ENCODE results near the gene PDE11A. TPM values are rescaled to one million over a fixed set of nuclear protein-coding genes. Genes with fewer than 3 reads are reported as not detected.
A peak's percentile ranks its signal among the peaks of the same experiment; 100 is the strongest.
"Not testable (repeated sequence)": the region's sequence is repeated elsewhere in the genome, so short reads cannot be mapped to it uniquely, and the experiment has no call there.

The PDE11A gene
- total and polyA plus RNA-seq, 2 experiments from 2014 or later, result 0.34 to 0.86 TPM

GRCh38 chr2:177796654-177797415, 275.7 kb downstream of the PDE11A start:
- Histone ChIP-seq H3F3A (ENCODE audit: insufficient read depth) (no peaks in the 10 kb centered on the region), H3K27ac (no peak overlapping the region), H3K9ac (no peak overlapping the region), H3K4me2 (ENCODE audit: unreplicated experiment) (no peak overlapping the region), H3K36me3 (ENCODE audit: low read depth) (no peaks in the 10 kb centered on the region), H3K9me3 (ENCODE audit: low read depth) (no peaks in the 10 kb centered on the region), H3K9me2 (ENCODE audit: insufficient read depth) (no peaks in the 10 kb centered on the region), H3K4me1 (ENCODE audit: insufficient read depth) (no peaks in the 10 kb centered on the region), H3K79me2 (ENCODE audit: insufficient read depth) (no peaks in the 10 kb centered on the region), H3K27me3 (replicated peaks; ENCODE audit: insufficient read depth) (peaks cover 23% of the 10 kb centered on the region; the same call in 1 of the 2 replicates), H2AFZ (no peak overlapping the region), H4K20me1 (ENCODE audit: insufficient read depth) (no peaks in the 10 kb centered on the region), H3K4me3 (no peak overlapping the region)
- 40% methylated on average over 4 of the region's 4 CpGs for WGBS, 2 experiments (ENCODE audit: low coverage in 1 of 2, low lambda C conversion rate in 2 of 2, missing lambda C conversion rate in 2 of 2)
- DNase-seq, result no peak
- TF ChIP-seq EZH2 (IDR thresholded peaks at IDR 0.05; ENCODE audit: insufficient read depth, poor library complexity, severe bottlenecking), result no peak
- no peak for TF ChIP-seq EZH2phosphoT487 (IDR thresholded peaks at IDR 0.05; ENCODE audit: insufficient read depth, low read depth)
- in situ Hi-C loops (cut with MboI), result no loop called here

GRCh38 chr2:177796011-177796410, 276.6 kb downstream of the PDE11A start:
- Histone ChIP-seq H3K27me3 (replicated peaks; ENCODE audit: insufficient read depth) (peaks cover 25% of the 10 kb centered on the region; the same call in 1 of the 2 replicates), H3K4me3 (no peak overlapping the region), H3K36me3 (ENCODE audit: low read depth) (no peaks in the 10 kb centered on the region), H3K4me2 (ENCODE audit: unreplicated experiment) (no peak overlapping the region), H3K79me2 (ENCODE audit: insufficient read depth) (no peaks in the 10 kb centered on the region), H2AFZ (no peak overlapping the region), H3K9me3 (ENCODE audit: low read depth) (no peaks in the 10 kb centered on the region), H4K20me1 (ENCODE audit: insufficient read depth) (no peaks in the 10 kb centered on the region), H3K9me2 (ENCODE audit: insufficient read depth) (no peaks in the 10 kb centered on the region), H3K9ac (no peak overlapping the region), H3K4me1 (ENCODE audit: insufficient read depth) (no peaks in the 10 kb centered on the region), H3K27ac (no peak overlapping the region), H3F3A (ENCODE audit: insufficient read depth) (no peaks in the 10 kb centered on the region)
- TF ChIP-seq EZH2phosphoT487 (IDR thresholded peaks at IDR 0.05; ENCODE audit: insufficient read depth, low read depth) (no peak), EZH2 (IDR thresholded peaks at IDR 0.05; ENCODE audit: insufficient read depth, poor library complexity, severe bottlenecking) (no peak)
- 47 to 48% methylated on average over 2 of the region's 2 CpGs for WGBS, 2 experiments (ENCODE audit: low coverage in 1 of 2, low lambda C conversion rate in 2 of 2, missing lambda C conversion rate in 2 of 2)
- in situ Hi-C loops (cut with MboI), result no loop called here
- DNase-seq, result no peak

GRCh38 chr2:177785143-177785542, 287.4 kb downstream of the PDE11A start:
- Histone ChIP-seq H3K4me1 (ENCODE audit: insufficient read depth) (peaks cover 18% of the 10 kb centered on the region), H3K27me3 (replicated peaks; ENCODE audit: insufficient read depth) (peaks cover 10% of the 10 kb centered on the region; the same call in 1 of the 2 replicates), H3F3A (ENCODE audit: insufficient read depth) (peaks cover 18% of the 10 kb centered on the region), H3K4me3 (peak overlapping the region; percentile 65; the same call in 1 of the 2 replicates), H3K4me2 (ENCODE audit: unreplicated experiment) (peak overlapping the region; percentile 87)
- H3K36me3 ChIP-seq (ENCODE audit: low read depth); H3K9me2 ChIP-seq (ENCODE audit: insufficient read depth); H4K20me1 ChIP-seq (ENCODE audit: insufficient read depth); H3K9me3 ChIP-seq (ENCODE audit: low read depth); H3K27ac ChIP-seq; H2AFZ ChIP-seq; H3K79me2 ChIP-seq (ENCODE audit: insufficient read depth); H3K9ac ChIP-seq; in situ Hi-C loops (cut with MboI): not testable (repeated sequence)
- DNase-seq, result peak; percentile 44
- 81 to 82% methylated on average over 6 of the region's 6 CpGs for WGBS, 2 experiments (ENCODE audit: low coverage in 1 of 2, low lambda C conversion rate in 2 of 2, missing lambda C conversion rate in 2 of 2)

- peaks cover 18% of the 10 kb centered on the region for H3K4me1 ChIP-seq (ENCODE audit: insufficient read depth)
- 59% methylated on average over 1 of the region's 1 CpG for WGBS, 2 experiments (ENCODE audit: low coverage in 1 of 2, low lambda C conversion rate in 2 of 2, missing lambda C conversion rate in 2 of 2)
- no peaks in the 10 kb centered on the region for H3K9me3 ChIP-seq (ENCODE audit: low read depth)
- H3K79me2 ChIP-seq (ENCODE audit: insufficient read depth), result no peaks in the 10 kb centered on the region
- TF ChIP-seq EZH2 (IDR thresholded peaks at IDR 0.05; ENCODE audit: insufficient read depth, poor library complexity, severe bottlenecking) (no peak), EZH2phosphoT487 (IDR thresholded peaks at IDR 0.05; ENCODE audit: insufficient read depth, low read depth) (no peak)
- peak overlapping the region; percentile 48; the same call in 1 of the 2 replicates for H3K27ac ChIP-seq
- peak overlapping the region; percentile 65 for H3K4me3 ChIP-seq
- peak overlapping the region; percentile 87 for H3K4me2 ChIP-seq (ENCODE audit: unreplicated experiment)
- H3K27me3 ChIP-seq (replicated peaks; ENCODE audit: insufficient read depth), result peaks cover 12% of the 10 kb centered on the region
- peak overlapping the region; percentile 21; the same call in 1 of the 2 replicates for H3K9ac ChIP-seq
- no peaks in the 10 kb centered on the region for H3K36me3 ChIP-seq (ENCODE audit: low read depth)
- H4K20me1 ChIP-seq (ENCODE audit: insufficient read depth), result no peaks in the 10 kb centered on the region
- H3K9me2 ChIP-seq (ENCODE audit: insufficient read depth), result no peaks in the 10 kb centered on the region
- H2AFZ ChIP-seq, result peak overlapping the region; percentile 29; the same call in 1 of the 2 replicates
- DNase-seq, result no peak
- peaks cover 18% of the 10 kb centered on the region for H3F3A ChIP-seq (ENCODE audit: insufficient read depth)
- in situ Hi-C loops (cut with MboI), result no loop called here
Measured at GRCh38 chr2:177784745-177785067, 287.9 kb downstream of the PDE11A start.

All from GM23248 (cell line).